ENCODE results near the gene SMG5. TPM values are rescaled to one million over a fixed set of nuclear protein-coding genes. Genes with fewer than 3 reads are reported as not detected.

SMG5 gene
- total RNA-seq, 6 experiments from 2014 or later = 28.1 to 58.8 (median 48.2) TPM

GRCh38 chr1:156259805-156260204 is 22.8 kb downstream of the SMG5 start:
- no peak overlapping the region for H3K27ac ChIP-seq
- WGBS (ENCODE audit: insufficient coverage, low coverage, low lambda C conversion rate, missing lambda C conversion rate) = 68% methylated on average over 3 of the region's 3 CpGs
- no peaks in the 10 kb centered on the region for H3K4me1 ChIP-seq
- DNase-seq = peak in 1 of 3 donors; percentile 26
- intact Hi-C loops (cut with DNase I) = no loop called here
- H3K36me3 ChIP-seq = peaks cover 18 to 85% (median 44%) of the 10 kb centered on the region in 4 donors
- no peaks in the 10 kb centered on the region for H3K9me3 ChIP-seq
- TF ChIP-seq POLR2A (IDR thresholded peaks at IDR 0.05) (no peak), CTCF (IDR thresholded peaks at IDR 0.05) (peak in 1 of 4 donors; percentile 17)
- H3K27me3 ChIP-seq = no peaks in the 10 kb centered on the region
- no peak for ATAC-seq
- no peak overlapping the region for H3K4me3 ChIP-seq

- peaks cover 23 to 88% (median 42%) of the 10 kb centered on the region in 4 donors for H3K36me3 ChIP-seq
- WGBS (ENCODE audit: insufficient coverage, low coverage, low lambda C conversion rate, missing lambda C conversion rate) = no CpG with 5 or more reads among the region's 8 CpGs
- no peaks in the 10 kb centered on the region for H3K27me3 ChIP-seq
- DNase-seq (peak in 1 of 3 donors; percentile 22), ATAC-seq (no peak)
- H3K27ac ChIP-seq = no peak overlapping the region
- TF ChIP-seq POLR2A (IDR thresholded peaks at IDR 0.05) = no peak
- no peak for TF ChIP-seq CTCF (IDR thresholded peaks at IDR 0.05)
- no peaks in the 10 kb centered on the region for H3K9me3 ChIP-seq
- intact Hi-C loops (cut with DNase I) = no loop called here
- no peaks in the 10 kb centered on the region for H3K4me1 ChIP-seq
- H3K4me3 ChIP-seq = no peak overlapping the region
Measured at GRCh38 chr1:156258859-156259258, 23.8 kb downstream of the SMG5 start.

GRCh38 chr1:156257711-156258110 is 24.9 kb downstream of the SMG5 start:
- Histone ChIP-seq H3K4me3 (no peak overlapping the region), H3K27ac (no peak overlapping the region), H3K9me3 (no peaks in the 10 kb centered on the region), H3K4me1 (no peaks in the 10 kb centered on the region), H3K36me3 (peaks cover 18 to 89% (median 43%) of the 10 kb centered on the region in 4 donors), H3K27me3 (no peaks in the 10 kb centered on the region)
- ATAC-seq = no peak
- TF ChIP-seq CTCF (IDR thresholded peaks at IDR 0.05) = no peak
- TF ChIP-seq POLR2A (IDR thresholded peaks at IDR 0.05) = no peak
- peak in 1 of 3 donors; percentile 0 for DNase-seq
- intact Hi-C loops (cut with DNase I) = no loop called here
- WGBS (ENCODE audit: insufficient coverage, low coverage, low lambda C conversion rate, missing lambda C conversion rate) = 78% methylated on average over 2 of the region's 2 CpGs

- intact Hi-C loops (cut with DNase I) = no loop called here
- DNase-seq = no peak
- H3K4me3 ChIP-seq = no peak overlapping the region
- no peak overlapping the region for H3K27ac ChIP-seq
- peaks cover 16 to 86% (median 35%) of the 10 kb centered on the region in 4 donors for H3K36me3 ChIP-seq
- TF ChIP-seq CTCF (IDR thresholded peaks at IDR 0.05) = no peak
- TF ChIP-seq POLR2A (IDR thresholded peaks at IDR 0.05) = no peak
- no peaks in the 10 kb centered on the region for H3K9me3 ChIP-seq
- H3K4me1 ChIP-seq = no peaks in the 10 kb centered on the region
- no peak for ATAC-seq
- H3K27me3 ChIP-seq = no peaks in the 10 kb centered on the region
- WGBS (ENCODE audit: insufficient coverage, low coverage, low lambda C conversion rate, missing lambda C conversion rate) = no CpG with 5 or more reads among the region's 3 CpGs
Measured at GRCh38 chr1:156253634-156254033, 29.0 kb downstream of the SMG5 start.

GRCh38 chr1:156251527-156251926 is 31.1 kb downstream of the SMG5 start:
- peaks cover 12 to 65% (median 30%) of the 10 kb centered on the region in 4 donors for H3K36me3 ChIP-seq

More at GRCh38 chr1:156251527-156251926, 31.1 kb downstream of the SMG5 start:
- Histone ChIP-seq H3K4me1 (no peaks in the 10 kb centered on the region), H3K4me3 (no peak overlapping the region), H3K9me3 (no peaks in the 10 kb centered on the region), H3K27ac (no peak overlapping the region), H3K27me3 (no peaks in the 10 kb centered on the region)
- WGBS (ENCODE audit: insufficient coverage, low coverage, low lambda C conversion rate, missing lambda C conversion rate) = 80% methylated on average over 2 of the region's 3 CpGs
- intact Hi-C loops (cut with DNase I) = no loop called here
- DNase-seq (no peak), ATAC-seq (no peak)
- TF ChIP-seq POLR2A (IDR thresholded peaks at IDR 0.05) (no peak), CTCF (IDR thresholded peaks at IDR 0.05) (no peak)
